NCI-H526 (cell line): ENCODE results near the gene ZNRF3.
"Not testable (repeated sequence)": the region's sequence is repeated elsewhere in the genome, so short reads cannot be mapped to it uniquely, and the experiment has no call there.

ENCODE experiments used
- DNase-seq, 2 experiments: peaks; one replicate each; lab custom pipeline; 2025; lab: John Stamatoyannopoulos, UW

ZNRF3 gene

DNA sequence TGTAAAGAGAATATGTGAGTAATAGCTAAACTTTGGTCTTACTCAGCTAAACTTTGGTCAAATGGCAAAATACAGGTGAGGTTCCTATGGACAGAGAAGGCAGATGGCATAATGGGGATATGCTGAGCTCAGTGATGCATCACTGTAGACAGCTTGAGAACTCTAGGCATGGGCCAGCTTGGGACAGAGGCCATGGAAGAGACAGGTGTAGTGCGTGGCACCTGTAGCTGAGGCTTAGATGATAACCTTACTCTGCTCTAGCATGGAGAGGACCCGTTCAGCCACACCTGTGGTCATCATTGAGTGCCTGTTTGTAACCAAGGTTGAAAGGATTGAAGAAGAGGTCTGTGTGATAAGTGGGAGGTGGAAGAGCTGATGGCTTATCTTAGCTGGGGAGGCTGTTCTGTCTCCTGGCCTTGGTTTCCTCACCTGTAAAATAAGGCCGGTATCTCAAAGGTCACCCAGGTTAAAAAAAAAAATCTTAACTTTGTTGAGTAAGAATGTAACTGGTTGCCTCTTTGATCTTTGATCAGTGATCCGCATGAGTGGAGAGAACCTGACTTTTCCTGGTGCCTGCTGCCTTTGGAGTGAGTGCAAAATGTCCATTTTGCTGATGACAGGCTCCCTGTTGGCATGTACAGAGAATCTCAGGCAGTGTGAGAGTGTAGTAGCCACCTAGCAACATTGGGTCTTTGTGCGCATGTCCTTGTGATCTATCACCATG, 48.6 kb downstream of the ZNRF3 start:
- no peak for DNase-seq

DNA sequence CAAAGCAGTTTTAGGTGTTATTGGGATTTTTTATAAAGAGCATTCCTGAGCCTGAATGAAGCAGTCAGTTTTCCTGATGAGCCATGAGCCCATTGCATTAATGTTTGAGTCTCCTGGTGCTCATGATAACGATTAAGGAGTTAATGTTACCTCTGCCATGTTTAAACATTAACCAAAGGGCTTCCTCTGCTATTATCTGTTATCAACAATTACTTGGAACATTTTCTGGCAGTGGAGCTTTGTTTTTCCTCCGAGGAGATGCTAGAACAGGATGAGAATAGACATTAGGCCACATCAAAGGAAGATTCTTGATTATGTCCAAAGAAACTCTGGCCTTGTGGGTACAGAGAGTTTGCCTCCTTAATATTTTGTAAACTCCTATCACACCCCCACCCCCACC, 49.9 kb downstream of the ZNRF3 start:
- no peak for DNase-seq

DNA sequence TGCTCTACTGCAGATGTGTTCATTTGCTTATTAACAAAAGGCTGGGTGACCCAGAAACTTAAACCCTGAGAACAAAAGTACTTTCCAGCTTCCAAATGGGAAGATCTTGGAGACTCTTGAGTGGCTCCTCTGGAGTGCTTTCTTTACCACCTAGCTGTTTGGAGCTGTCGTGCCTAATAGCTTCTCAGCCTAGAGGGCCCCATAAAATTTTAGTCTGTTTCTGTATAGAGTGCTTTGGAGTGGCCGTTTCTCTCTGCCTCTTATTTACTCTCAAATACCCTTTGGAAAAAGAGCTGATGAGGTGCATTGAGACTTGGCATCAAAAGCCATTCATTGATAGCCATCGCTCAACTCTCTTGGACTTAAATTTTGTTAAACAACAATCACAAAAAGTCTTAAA, 50.7 kb downstream of the ZNRF3 start:
- DNase-seq, result no peak

DNA sequence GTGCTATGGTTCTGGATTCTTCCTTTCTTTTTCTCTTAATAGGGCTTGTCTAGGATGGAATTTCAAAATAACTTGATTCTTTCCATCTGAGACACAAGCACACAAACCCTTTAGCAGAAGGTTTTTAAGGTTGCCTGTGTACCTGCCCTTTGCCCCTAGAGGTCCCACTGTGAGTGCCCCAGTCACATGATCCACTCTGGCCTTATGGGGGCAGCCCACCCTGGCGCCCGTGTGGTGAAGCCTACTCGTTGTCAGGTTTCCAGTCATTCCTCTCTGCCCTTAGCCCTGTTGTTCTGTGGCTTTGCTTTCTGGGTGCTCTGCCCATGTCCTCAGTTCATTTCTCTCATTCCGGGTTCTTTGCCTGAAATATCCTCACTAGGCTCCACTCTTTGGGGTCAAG, 51.8 kb downstream of the ZNRF3 start:
- DNase-seq, result no peak

- no peak for DNase-seq
These were observed 52.3 kb downstream of the ZNRF3 start for GRCh38 chr22:28935713-28936112.

- DNase-seq, result no peak
These were observed 52.8 kb downstream of the ZNRF3 start for GRCh38 chr22:28936200-28936599.

DNA sequence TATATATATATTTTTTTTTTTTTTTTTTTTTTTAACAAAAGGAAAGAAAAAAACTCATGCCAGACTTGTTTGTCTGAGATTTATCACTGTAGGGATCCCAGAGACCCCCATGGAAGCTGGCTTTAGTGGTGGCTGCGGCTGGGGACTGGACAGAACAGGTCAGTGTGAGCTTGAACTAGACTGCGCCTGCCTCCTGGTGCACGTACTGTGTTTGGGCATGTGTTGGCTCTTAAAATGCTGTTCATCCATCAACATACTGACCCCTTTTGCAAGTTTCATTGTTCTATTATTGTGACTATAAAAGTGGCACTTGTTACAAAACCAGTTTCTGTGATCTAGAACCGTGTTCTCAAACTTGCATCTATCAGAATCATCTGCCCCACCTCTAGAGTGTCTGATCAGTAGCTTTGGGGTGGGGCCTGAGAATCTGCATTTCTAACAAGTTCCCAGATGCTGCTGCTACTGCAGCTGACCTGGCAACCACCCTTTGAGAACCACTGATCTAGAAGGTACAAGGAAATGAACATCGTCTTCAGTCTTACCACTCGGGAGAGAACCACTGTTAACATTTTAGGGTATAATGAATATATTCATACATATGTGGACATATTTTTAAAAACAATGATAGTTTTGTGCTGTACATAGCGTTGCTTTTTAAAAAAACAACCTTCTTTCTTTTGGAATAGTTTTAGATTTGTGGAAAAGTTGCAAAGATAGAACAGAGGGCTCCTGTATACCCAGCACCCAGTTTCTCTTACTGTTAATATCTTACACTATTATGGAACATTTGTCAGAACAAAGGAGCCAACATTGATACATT, 54.0 kb downstream of the ZNRF3 start:
- DNase-seq, result no peak

GRCh38 chr22:28938286-28938833, 55.0 kb downstream of the ZNRF3 start:
- no peak for DNase-seq

DNA sequence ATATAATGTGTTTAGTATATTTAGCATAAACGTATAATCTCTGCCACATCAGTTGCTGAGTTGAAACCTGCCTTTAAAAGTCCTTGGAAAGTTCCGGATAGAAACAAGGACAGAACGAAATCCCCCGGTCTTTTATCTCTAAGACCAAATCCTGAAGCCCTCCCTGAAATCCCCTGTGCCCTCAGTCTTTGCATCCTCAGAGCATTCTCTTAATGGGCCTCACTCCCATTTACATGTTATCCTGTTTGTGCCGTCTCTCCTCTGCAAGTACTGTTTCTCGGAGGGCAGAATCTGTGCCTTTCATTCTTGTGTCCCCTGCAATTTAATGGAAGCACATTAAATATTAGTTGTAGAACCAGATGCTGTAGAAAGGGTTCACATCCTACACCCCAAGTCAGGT, 56.0 kb downstream of the ZNRF3 start:
- no peak for DNase-seq

DNA sequence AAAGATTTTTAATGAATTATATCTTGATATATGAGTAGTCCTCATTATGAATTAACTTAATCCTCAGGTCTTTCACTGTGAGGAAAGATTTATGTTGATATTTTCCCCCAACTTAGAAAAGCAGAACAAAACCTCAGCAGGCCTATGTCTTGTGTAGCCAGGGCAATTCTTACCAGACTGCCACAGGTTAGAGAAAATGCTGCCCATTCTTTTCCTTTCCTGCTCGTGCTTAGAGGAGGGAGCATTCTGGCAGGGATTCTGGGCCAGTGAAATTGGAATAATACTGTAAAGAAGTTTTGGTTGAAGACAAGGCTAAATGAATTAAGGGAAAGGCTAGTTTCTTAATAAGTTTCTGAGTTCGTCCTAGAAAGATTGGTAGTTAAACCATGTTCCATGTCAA, 56.6 kb downstream of the ZNRF3 start:
- DNase-seq, result no peak

DNA sequence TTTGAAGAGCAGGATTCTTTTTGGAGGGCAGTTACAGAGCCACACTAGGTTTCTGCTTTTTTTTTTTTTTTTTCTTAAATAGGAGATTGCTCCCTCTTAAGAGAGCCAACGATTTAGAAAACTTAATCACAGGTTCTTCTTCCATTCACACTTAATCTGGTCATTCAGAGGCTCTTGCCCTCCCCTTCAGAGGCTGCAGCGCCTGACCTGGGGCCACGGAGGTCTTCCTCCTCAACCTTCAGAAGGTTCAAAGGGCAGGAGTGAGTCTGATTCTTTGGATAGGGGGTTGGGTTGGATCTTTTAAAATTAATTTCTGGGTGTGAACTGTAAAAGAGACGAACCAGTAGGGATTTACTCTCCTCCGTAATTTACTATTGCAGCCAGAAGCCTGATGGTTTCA, 57.1 kb downstream of the ZNRF3 start:
- DNase-seq, result no peak

DNA sequence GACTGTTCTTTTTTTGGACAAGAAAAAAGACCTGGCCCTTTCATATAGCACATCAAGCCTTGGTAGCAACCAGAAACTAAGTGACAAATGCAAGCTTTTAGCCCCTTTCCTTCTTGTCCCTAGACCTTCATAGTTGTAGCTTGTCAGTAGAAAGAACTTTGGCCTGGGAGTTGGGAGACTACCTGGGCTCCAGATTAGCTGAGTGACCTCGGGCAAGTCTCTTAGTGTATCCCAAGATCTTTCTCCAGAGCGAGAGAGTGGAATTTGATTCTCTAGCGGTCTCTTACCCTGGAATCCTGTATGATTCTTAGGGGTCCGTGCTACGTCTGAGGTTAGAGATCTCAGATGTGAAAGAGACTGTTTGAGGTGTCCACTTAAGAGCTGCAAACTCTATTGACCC, 59.0 kb downstream of the ZNRF3 start:
- DNase-seq, result no peak

DNA sequence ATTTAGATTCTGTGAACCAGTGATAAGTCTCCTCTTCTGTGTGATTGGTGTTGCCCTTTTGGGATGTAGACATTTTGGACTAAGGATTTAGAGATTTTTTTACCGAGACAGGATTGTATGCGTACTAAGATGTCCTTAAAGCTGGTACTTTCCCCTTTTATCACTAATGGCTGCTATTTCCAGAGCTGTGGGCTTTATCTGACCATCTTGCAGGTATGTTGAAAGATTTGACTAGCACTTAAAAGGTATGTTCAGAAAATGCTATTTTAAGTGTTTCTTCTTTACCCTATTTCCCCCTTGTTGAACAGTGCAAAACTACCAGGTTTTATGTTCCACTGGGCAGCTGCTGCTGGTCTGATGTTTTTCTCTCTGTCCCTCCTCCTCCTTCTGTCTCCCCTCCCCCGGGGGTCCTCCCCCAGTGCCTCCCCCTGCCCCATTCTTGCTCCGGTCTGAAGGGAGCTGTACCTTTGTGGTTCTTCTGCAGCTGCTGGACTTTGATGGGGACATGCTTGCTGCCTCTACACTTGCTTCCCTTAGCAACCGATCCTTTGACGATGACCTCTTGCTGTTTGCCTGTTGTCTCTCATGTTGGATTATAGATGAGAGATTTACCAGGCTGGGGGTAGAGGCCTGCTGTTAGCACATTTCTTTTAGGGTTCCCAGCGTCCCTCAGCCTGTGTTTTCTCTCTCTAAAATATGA, 59.6 kb downstream of the ZNRF3 start:
- no peak for DNase-seq

DNA sequence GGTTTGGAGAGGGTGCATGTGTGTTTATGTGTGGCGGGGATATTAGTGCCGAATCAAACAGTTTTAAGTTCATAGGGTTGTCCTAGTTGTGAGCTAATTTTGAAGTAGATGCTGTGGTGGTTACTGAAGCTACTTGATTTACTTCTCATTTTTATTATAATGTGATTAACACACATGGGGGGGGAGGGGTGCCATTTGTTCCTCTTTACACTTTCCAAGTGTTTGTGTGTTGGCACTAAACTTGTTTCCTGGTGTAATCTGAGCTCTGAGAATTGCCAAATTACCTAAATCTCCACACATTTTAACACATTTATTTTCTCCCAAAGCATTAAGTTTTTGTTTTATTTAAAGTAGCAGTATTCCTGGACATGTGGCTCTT, 60.1 kb downstream of the ZNRF3 start:
- no peak for DNase-seq

DNA sequence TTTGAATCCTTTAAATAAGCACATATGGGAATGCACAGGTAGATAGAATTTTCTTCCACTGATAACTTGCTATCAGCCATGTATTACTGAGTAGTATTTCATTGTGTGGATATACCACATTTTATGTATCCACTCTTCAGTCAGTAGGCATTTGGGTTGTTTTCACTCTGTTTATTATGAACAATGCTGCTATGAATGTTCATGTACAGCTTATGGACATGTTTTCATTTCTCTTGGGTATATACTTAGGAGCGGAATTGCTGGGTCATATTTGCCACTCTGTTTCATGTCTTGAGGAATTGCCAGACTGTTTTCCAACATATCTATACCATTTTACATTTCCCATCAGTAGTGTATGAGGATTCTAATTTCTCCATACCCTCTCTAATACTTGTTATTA, 63.8 kb downstream of the ZNRF3 start:
- no peak for DNase-seq

- no peak for DNase-seq
These were observed 65.1 kb downstream of the ZNRF3 start for GRCh38 chr22:28948424-28948823.

GRCh38 chr22:28948860-28949551, 65.6 kb downstream of the ZNRF3 start:
- DNase-seq, result not testable (repeated sequence)

- DNase-seq, result no peak
These were observed 66.4 kb downstream of the ZNRF3 start for GRCh38 chr22:28949788-28950187.

DNA sequence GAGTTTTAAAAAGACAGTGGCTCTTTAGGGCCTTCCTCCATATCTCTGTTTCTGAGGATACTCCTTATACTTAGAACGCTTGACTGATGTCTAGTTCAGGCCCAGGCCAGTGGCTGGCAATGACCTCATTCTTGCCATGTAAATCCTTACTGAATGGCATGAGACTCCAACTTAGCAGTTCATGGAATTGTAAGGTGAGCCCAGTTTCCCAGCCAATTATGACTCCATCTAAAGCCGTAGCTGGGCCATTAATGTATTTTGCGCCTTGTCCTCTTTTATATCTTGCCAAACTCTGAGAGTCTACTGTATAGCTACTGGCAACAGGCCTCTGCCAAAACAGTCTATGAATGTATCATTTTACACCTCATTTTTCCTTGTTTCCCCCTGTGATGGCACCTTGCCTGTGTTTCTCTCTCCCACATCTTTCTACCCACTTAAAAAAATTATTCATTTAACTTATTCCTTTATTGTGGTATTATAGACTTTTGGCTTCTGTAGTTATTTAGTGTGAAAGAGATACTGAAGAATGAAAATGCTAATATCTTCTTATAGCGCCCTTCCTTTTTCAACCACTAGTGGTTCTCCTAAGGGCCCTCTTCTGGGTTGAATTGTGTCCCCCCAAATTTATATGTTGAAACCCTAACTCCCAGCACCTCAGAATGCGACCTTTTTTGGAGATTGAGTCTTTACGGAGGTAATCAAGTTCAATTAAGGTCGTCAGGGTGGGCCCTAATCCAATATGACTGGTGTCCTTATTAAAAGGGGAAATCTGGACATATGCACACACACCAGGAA, 67.4 kb downstream of the ZNRF3 start:
- no peak for DNase-seq

GRCh38 chr22:28951530-28951929, 68.2 kb downstream of the ZNRF3 start:
- DNase-seq, result no peak

- no peak for DNase-seq
These were observed 68.7 kb downstream of the ZNRF3 start for GRCh38 chr22:28951969-28952521.
